GM12892 (cell line): Measurements from ENCODE around the gene AGPAT4.

Experiments
- POLR2A ChIP-seq: IDR thresholded peaks from 2 replicates; pipeline ENCODE4 v1.6.1; 2011; ENCODE audit warnings: low read depth, low read length, control low read depth
- POLR2AphosphoS5 ChIP-seq: IDR thresholded peaks from 2 replicates; pipeline ENCODE4 v1.6.1; 2011; ENCODE audit warnings: low read depth, low read length, control low read depth

GRCh38 chr6:161150136-161150535 lies 123.7 kb downstream of the AGPAT4 start:
- TF ChIP-seq POLR2A (no peak), POLR2AphosphoS5 (no peak)
